HG03354 (cell line): ENCODE results near the gene COL6A2.

Experiments used
- ATAC-seq: cut with Tn5 transposase; IDR thresholded peaks from one replicate; pipeline ENCODE4 v1.9.1; 2021; ENCODE audit warnings: mild to moderate bottlenecking; ENCODE audit not compliant: unreplicated experiment, poor library complexity, severe bottlenecking

Gene COL6A2

DNA sequence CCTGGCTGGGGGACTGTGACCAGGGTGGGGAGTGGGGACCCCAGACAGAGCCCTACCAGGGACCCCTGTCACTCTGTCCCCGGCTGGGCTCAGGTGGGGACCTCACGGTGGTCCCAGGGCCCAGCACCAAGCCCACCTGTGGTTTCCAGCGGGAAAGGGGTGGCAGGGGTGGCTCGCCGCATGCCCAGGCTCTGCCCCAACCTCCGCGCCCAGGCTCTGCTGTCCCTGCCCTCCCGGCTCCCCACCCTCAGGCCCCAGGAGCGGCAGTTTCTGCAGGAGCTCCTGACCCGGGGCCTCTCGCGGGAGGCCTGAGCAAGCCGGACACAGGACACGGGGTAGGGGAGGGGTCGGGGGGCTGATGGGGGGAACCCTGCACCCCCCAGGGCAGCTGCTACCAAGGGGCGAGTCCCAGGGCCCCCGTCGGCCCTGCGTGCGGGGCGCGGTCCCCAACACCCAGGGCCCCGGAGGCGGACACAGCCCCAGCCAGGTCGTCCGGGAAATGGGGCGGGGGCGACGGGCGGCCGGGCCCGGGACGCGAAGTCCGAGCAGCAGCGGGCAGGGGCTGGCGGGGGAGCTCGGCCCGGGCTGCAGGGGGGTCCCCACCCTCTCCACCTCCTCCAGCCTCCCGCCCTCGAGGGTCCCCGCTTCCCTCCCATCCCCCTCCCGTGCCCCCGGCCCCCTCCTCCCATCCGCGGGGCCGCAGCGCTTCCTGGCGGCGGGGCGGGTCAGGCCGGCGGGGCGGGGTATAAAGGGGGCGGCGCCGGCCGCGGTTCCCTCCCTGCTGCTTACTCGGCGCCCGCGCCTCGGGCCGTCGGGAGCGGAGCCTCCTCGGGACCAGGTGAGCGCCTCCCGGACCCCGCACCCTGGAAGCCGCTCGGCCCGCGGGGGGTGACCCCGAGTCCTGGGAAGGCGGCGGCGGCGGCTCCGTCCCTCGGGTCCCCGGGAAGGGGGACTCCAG, at the start of gene COL6A2:
Gene COL6A2 (plus strand): TSS at position 777 of the 958 bp plus-strand sequence.
- no peak for ATAC-seq

- no peak for ATAC-seq
These were observed 48.7 kb upstream of the COL6A2 start for GRCh38 chr21:46048926-46049889.

DNA sequence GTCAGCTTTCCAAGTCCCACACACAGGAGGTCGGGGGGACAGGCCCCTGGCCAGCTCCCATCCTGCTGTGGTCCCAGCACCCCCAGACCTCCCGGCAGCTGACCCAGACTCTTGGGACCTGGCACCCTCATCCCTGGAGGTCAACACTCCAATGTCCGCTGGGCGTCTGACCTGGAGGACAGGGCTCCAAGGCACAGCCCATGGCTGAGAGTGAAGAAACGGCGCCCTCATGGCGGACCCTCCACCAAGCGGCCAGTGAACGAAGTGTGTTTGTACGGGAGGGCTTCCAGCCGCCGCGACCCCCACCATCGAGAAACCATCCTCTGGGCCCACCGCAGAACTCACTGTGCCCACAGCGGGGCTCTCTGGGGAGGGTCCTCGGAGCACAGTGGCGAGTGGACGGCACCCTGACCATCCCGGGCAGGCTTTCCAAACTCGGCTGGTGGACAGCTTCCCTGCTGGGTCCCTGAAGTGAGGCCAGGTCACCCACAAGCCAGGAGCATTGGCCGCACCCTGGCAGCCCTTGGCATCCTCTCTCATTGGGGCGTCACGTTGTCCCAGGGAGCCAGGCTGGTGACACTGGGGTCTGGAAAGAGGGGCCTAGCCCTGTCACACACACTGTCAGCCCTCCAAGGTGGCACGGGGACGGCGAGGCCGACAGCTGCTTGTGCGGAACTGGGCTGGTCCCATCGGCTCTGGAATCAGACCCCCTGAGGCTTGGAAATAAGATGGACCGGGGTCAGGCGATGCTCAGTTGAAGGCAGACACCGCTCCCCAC, 47.8 kb upstream of the COL6A2 start:
- no peak for ATAC-seq

GRCh38 chr21:46050668-46051378, 47.1 kb upstream of the COL6A2 start:
- ATAC-seq: no peak

GRCh38 chr21:46051379-46051770, 46.5 kb upstream of the COL6A2 start:
- ATAC-seq: no peak

DNA sequence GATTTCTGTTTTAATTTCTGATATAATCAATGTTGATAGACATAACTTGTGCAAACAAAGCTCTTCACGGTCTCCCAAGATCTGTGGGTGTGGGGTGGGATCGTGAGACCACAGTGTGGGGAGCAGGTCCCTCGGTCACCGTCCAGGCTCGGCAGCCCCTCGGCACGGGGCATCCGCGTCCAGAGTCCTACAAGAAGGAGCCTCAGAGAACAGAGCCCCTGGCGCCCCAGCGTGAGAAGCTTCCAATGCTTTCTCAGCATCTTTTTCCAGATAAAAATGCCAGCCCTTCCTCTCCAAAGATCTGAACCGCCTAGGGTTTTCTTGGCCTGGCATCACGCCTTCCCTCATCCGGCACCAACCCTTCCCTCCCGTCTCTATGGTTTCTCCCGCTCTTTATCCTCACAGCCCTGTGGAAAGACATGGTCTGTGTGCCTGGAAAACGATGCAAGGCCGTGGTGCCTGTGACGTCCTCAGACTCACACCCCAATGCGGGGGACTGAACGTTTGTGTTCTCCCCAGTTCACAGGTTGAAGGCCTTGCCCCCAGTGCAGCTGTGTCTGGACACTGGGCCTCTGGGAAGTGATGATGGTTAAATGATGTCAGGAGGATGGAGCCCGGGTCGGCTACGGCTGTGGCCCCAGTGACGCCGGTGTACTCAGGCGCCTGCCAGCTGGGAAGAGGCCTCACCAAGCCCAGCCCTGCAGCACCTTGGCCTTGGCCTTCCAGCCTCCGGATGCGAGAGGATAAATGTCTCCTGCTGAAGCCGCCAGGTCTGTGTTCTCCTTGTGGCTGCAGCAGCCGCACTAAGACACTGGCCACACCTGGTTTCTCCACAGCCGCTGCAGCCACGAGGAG, 45.9 kb upstream of the COL6A2 start:
- ATAC-seq: no peak

DNA sequence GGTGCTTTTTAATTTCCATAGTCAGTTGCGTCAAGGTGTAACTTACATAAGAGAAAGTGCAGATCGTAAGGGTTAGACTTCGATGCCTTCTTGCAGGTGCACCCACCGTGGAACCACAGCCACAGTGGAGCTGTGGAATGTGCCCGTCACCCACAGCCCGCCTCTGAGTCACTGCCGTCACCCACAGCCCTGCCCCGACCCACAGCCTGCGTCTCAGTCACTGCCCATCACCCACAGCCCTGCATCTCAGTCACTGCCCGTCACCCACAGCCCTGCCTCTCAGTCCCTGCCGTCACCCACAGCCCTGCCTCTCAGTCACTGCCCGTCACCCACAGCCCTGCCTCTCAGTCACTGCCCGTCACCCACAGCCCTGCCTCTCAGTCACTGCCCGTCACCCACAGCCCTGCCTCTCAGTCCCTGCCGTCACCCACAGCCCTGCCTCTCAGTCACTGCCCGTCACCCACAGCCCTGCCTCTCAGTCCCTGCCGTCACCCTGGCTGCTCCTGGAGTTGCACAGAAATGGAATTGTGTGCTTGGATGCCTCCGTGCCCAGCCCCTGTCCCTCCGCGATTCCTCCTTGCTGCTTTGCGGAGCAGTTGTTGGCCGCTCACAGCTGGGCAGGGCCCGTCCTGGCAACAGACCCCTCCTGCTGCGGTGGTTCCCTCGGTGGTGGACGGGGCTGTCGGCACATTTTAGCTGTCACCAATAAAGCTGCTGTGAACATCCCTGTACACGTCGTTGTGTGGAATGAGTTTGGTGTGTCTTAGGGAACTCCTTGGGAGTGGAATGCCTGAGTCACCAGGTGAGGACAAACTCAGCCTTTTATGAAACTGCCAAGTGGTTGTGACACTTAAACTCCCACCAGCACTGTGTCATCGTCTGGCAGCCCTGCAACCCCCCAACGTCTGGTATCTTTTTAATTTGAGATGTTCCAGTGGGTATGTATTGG, 44.9 kb upstream of the COL6A2 start:
- ATAC-seq: no peak

- ATAC-seq: no peak
These were observed 43.9 kb upstream of the COL6A2 start for GRCh38 chr21:46054031-46054430.

GRCh38 chr21:46054451-46054881, 43.4 kb upstream of the COL6A2 start:
- no peak for ATAC-seq

GRCh38 chr21:46055863-46056281, 42.0 kb upstream of the COL6A2 start:
- ATAC-seq: no peak

- ATAC-seq: no peak
These were observed 41.4 kb upstream of the COL6A2 start for GRCh38 chr21:46056450-46056903.

DNA sequence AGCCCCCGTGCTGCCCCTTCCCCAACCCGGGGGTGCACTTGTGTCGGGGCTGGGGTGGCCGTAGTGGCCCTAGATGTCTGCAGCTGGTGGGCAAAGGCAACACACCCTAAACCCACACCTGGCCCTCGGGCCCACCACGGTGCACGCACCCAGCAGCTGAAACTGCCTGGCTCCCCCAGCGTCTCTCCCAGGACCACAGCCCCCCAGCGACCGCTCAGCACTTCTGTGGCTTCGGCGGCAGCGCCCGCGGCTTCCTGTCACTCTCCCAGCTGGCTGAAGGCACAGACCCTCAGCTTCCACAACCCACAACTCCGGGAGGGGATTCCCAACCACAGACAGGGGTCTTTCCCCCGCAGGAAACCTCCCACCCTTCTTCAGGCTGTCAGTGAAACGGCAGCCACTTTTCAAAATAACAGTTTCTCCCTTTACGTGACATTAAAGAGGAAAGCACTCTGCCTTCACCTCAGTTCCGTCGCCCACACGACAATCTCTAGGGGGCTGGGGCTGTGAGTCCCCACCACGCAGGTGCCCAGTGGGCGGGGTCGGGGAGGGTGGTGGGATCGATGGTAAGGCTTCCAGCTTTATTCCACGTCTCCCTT, 40.7 kb upstream of the COL6A2 start:
- no peak for ATAC-seq

DNA sequence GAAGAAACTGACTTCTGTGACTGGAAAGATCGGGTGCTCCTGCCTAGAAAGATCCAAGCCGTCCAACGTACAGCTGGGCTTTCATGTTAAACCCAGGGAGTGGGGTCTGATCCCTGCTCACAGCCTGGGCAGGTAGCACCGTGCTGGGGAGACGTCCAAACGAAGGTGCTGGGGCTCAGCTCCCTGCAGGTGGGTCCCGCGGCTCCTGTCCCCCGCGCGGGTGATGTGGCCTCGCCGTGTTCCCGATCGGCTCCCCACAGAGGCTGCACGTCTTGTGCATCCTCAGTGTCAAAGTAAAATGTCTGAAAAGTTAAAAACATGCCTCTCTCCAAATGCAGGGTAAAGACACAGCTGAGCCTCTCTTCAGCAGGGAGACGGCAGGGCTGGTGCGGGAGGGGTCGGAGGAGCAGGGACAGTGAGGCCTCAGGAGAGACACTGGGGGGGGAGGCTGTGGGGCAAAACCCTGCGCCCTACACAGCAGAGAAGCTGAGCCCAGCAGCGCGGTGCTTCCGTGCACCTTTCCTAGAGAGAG, 40.1 kb upstream of the COL6A2 start:
- no peak for ATAC-seq

DNA sequence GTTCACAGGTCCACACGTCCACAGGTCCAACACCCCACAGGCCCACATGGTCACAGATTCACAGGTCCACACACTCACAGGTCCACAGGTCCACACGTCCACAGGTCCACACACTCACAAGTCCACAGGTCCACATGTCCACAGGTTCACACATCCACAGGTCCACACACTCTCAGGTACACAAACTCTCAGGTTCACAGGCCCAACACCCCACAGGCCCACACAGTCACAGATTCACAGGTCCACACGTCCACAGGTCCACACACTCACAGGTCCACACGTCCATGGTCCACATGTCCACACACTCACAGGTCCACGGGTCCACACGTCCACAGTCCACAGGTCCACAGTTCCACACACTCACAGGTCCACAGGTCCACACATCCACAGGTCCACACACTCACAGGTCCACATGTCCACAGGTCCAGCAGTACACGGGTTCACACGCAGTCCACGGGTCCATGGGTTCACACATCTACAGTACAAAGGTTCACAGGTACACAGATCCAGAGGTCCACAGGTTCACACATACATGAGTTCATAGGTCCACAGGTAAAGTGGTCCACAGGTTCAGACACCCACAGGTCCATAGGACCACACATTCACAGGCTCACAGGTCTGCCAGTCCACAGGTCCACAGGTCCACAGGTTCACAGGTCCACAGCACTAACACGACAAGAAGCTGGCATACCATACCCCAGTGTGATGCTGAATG, 39.3 kb upstream of the COL6A2 start:
- no peak for ATAC-seq

DNA sequence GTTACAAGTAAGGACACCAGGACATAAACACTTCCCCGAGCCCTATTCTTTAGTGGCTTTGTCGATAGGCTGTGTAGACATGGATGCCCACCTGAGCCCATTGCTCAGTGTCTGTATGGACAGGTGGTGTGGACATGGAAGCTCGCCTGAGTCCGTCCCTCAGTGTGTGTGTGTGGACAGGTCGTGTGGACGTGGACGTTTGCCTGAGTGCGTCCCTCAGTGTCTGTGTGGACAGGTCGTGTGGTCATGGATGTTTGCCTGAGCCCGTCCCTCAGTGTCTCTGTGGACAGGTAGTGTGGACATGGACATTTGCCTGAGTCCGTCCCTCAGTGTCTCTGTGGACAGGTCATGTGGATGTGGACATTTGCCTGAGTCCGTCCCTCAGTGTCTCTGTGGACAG, 38.7 kb upstream of the COL6A2 start:
- no peak for ATAC-seq
